Right lobe of liver (tissue), 6 donors: ENCODE measurements around the gene PICALM. TPM values are rescaled to one million over a fixed set of nuclear protein-coding genes. Genes with fewer than 3 reads are reported as not detected.

ENCODE experiments used
- ATAC-seq, 4 donors: fragments of 200-7000 bp; cut with Tn5 transposase; one replicate each; pipeline ENCODE4 v1.9.1; 2020; ENCODE audit warnings: mild to moderate bottlenecking in 4 of 4, moderate library complexity in 4 of 4
- DNase-seq, 3 donors: peaks; one replicate each; pipeline ENCODE4 v3.0.0-alpha.2; 2020
- H3K27ac ChIP-seq, 3 donors: fragments of 200-600 bp; one replicate each; pipeline ENCODE4 v1.8.0; 2022
- H3K27me3 ChIP-seq, 2 donors: fragments of 200-600 bp; one replicate each; pipeline ENCODE4 v1.8.0; 2022
- H3K36me3 ChIP-seq, 4 donors: fragments of 200-600 bp; sonication (generic) in 1 of 4; one replicate each; pipeline versions ENCODE4 v1.5.1 to v1.8.0; 2017 to 2022; ENCODE audit warnings: control low read depth in 1 of 4
- H3K4me1 ChIP-seq, 4 donors: fragments of 200-600 bp; sonication (generic) in 1 of 4; one replicate each; pipeline versions ENCODE4 v1.5.1 to v1.8.0; 2017 to 2022; ENCODE audit warnings: control low read depth in 1 of 4
- H3K4me3 ChIP-seq, 3 donors: fragments of 200-600 bp; one replicate each; pipeline ENCODE4 v1.8.0; 2022
- H3K9me3 ChIP-seq, 4 donors: fragments of 200-600 bp; sonication (generic) in 1 of 4; one replicate each; pipeline versions ENCODE4 v1.5.1 to v1.8.0; 2017 to 2022; ENCODE audit warnings: control low read depth in 1 of 4
- POLR2A ChIP-seq: fragments of 450-650 bp; IDR thresholded peaks from one replicate; pipeline ENCODE4 v1.6.1; 2017; ENCODE audit warnings: antibody characterized with exemption, mild to moderate bottlenecking
- WGBS: methylation state at CpG from one replicate; pipeline ENCODE4 v1.1.6; 2018; ENCODE audit warnings: low coverage, low lambda C conversion rate; ENCODE audit not compliant: insufficient coverage; ENCODE audit errors: missing lambda C conversion rate; 5-methylcytosine and 5-hydroxymethylcytosine counted together
- intact Hi-C, 2 donors: fragments of 100-400 bp; cut with DNase I; formaldehyde crosslinking; loops; one replicate each; pipeline versions ENCODE4 v1.11.2 to v1.14.1; 2022
- total RNA-seq, 6 experiments: library from RNA; depleted of rRNA in 2 of 6; stranded (reverse); fragments of >200 nt in 2 of 6; fragmentation: NEBNext Ultra II Directional in 3 of 6; extraction: Animal tissue kit (Norgen Biotek cat#: 25700) in 3 of 6; gene quantifications; one replicate each; pipeline versions ENCODE4 v1.1.0 to v1.2.4, GENCODE V29; 2016 to 2023
- TF ChIP-seq, protein P1 (sequence below), 4 donors: fragments of 200-600 bp in 3 of 4; fragments of 450-650 bp in 1 of 4; IDR thresholded peaks; one replicate each; pipeline versions ENCODE4 v1.5.1 to v1.8.0; 2016 to 2022; ENCODE audit warnings: antibody characterized with exemption in 4 of 4, mild to moderate bottlenecking in 2 of 4
- donor health status: DM: no; HTN: yes; CAD: no.
- donor health status: DM: no; HTN: no; CAD: no.
- donor health status: DM: no; HTN: no; CAD: no.
- donor health status: DM: no; HTN: yes; CAD: no.
- donor health status: DM: no; HTN: yes; CAD: no.

The PICALM gene
- total RNA-seq, 6 experiments from 2014 or later: 84.1 to 137 (median 97.6) TPM

DNA sequence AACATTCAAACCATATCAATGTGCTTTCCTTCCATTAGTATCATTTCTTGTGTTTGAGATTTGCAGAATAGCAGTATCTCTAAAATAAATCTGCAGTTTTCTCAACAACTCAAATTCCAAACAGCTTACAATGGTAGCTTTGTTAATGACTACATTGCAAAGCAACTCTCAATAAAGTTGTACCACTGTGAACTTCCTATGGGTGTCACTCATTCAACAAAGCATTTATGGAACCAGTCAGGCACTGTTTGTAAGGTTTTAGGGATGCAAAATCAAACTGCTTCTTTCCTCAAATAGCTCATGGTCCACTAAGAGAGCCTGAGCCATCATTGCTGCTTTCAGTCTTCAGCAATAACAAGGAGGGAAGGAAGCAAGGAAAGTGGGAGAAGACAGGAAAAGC lies 122.7 kb downstream of the PICALM start:
- no peak overlapping the region for H3K4me3 ChIP-seq
- no peak for ATAC-seq
- no peaks in the 10 kb centered on the region for H3K4me1 ChIP-seq
- no peak for TF ChIP-seq POLR2A
- TF ChIP-seq, protein P1, sequence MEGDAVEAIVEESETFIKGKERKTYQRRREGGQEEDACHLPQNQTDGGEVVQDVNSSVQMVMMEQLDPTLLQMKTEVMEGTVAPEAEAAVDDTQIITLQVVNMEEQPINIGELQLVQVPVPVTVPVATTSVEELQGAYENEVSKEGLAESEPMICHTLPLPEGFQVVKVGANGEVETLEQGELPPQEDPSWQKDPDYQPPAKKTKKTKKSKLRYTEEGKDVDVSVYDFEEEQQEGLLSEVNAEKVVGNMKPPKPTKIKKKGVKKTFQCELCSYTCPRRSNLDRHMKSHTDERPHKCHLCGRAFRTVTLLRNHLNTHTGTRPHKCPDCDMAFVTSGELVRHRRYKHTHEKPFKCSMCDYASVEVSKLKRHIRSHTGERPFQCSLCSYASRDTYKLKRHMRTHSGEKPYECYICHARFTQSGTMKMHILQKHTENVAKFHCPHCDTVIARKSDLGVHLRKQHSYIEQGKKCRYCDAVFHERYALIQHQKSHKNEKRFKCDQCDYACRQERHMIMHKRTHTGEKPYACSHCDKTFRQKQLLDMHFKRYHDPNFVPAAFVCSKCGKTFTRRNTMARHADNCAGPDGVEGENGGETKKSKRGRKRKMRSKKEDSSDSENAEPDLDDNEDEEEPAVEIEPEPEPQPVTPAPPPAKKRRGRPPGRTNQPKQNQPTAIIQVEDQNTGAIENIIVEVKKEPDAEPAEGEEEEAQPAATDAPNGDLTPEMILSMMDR (IDR thresholded peaks at IDR 0.05): no peak
- DNase-seq: no peak
- intact Hi-C loops: no loop called here
- no peaks in the 10 kb centered on the region for H3K9me3 ChIP-seq
- H3K27me3 ChIP-seq: no peaks in the 10 kb centered on the region
- H3K27ac ChIP-seq: peak overlapping the region in 1 of 3 donors; percentile 11
- H3K36me3 ChIP-seq: no peaks in the 10 kb centered on the region

DNA sequence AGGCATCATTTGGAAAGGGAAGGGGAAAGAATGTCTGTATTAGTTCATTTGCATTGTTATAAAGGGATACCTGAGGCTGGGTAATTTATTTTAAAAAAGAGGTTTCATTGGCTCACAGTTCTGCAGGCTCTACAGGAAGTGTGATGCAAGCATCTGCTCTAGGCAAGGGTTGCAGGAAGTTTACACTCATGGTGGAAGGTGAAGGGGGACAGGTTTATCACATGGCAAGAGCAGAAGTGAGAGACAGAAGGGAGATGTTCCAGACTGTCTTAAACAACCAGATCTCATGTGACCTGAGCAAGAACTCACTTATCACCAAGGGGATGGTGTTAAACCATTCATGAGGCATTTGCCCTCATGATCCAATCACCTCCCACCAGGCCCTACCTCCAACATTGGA lies 123.1 kb downstream of the PICALM start:
- DNase-seq (no peak), ATAC-seq (no peak)
- TF ChIP-seq POLR2A: no peak
- TF ChIP-seq, protein P1 (IDR thresholded peaks at IDR 0.05): no peak
- Histone ChIP-seq H3K4me1 (no peaks in the 10 kb centered on the region), H3K27me3 (no peaks in the 10 kb centered on the region), H3K36me3 (no peaks in the 10 kb centered on the region), H3K9me3 (no peaks in the 10 kb centered on the region), H3K4me3 (no peak overlapping the region), H3K27ac (peak overlapping the region in 1 of 3 donors; percentile 11)
- intact Hi-C loops: no loop called here

DNA sequence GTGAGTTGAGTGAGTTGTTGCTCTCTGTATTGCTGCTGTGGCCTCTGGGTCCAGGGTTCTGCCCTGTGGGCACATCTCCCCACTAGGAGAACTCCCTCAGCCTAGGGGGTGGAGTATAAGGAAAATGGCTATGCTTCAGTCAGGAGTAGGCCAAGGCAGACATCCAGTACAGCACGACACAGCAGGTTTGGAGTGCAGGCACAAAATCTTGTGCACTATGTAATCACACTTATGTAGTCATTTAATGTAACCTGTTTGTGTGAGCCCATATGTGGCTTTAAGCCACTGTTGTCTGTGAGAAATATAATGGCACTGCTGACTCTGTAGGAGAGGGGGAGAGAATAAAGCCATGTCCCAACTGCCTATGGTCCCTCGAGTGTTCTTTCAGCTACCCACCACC lies 123.6 kb downstream of the PICALM start:
- 89% methylated on average over 2 of the region's 2 CpGs for WGBS
- Histone ChIP-seq H3K4me3 (no peak overlapping the region), H3K27ac (no peak overlapping the region), H3K4me1 (no peaks in the 10 kb centered on the region), H3K27me3 (no peaks in the 10 kb centered on the region), H3K36me3 (no peaks in the 10 kb centered on the region), H3K9me3 (no peaks in the 10 kb centered on the region)
- DNase-seq: no peak
- no peak for ATAC-seq
- intact Hi-C loops: no loop called here
- TF ChIP-seq, protein P1 (IDR thresholded peaks at IDR 0.05): no peak
- TF ChIP-seq POLR2A: no peak

GRCh38 chr11:85941380-85941973 lies 127.4 kb downstream of the PICALM start:
- Histone ChIP-seq H3K4me1 (peaks cover 0 to 10% (median 0%) of the 10 kb centered on the region in 4 donors), H3K36me3 (no peaks in the 10 kb centered on the region), H3K27me3 (no peaks in the 10 kb centered on the region), H3K9me3 (no peaks in the 10 kb centered on the region), H3K27ac (no peak overlapping the region), H3K4me3 (no peak overlapping the region)
- intact Hi-C loops: no loop called here
- TF ChIP-seq POLR2A: no peak
- TF ChIP-seq, protein P1 (IDR thresholded peaks at IDR 0.05): peak; percentile 57 to 68 (median 64)
- ATAC-seq (peak; percentile 79 to 86 (median 84)), DNase-seq (peak in 2 of 3 donors; percentile 41 to 58)
- 38% methylated on average over 4 of the region's 6 CpGs for WGBS
